Middle frontal gyrus (tissue), 1 donor: ENCODE results near the gene NCOA7.

ENCODE experiments used
- DNase-seq: peaks from one replicate; pipeline ENCODE4 v3.0.0-alpha.2; 2015; ENCODE audit warnings: low spot score; ENCODE audit errors: extremely low spot score

NCOA7 gene

DNA sequence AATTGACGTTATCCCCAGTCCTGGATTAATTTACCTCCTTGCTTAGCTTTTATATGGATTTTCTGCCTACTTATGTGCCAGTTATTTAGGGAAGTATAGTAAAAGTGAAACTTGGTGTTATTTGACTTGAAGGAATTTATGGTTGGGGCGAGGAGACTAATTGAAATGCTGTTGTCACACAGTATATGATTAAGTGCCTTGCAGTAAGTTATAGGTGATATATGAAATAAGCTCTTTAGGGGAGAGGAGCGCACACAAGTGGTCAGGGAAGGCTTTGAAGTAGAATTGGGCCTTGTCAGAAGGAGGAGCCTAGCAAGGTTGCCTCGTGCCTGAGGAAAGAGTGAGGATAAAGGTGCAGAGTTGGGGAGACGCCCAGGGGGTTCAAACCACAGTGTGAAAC lies 20.5 kb downstream of the NCOA7 start:
- no peak for DNase-seq

DNA sequence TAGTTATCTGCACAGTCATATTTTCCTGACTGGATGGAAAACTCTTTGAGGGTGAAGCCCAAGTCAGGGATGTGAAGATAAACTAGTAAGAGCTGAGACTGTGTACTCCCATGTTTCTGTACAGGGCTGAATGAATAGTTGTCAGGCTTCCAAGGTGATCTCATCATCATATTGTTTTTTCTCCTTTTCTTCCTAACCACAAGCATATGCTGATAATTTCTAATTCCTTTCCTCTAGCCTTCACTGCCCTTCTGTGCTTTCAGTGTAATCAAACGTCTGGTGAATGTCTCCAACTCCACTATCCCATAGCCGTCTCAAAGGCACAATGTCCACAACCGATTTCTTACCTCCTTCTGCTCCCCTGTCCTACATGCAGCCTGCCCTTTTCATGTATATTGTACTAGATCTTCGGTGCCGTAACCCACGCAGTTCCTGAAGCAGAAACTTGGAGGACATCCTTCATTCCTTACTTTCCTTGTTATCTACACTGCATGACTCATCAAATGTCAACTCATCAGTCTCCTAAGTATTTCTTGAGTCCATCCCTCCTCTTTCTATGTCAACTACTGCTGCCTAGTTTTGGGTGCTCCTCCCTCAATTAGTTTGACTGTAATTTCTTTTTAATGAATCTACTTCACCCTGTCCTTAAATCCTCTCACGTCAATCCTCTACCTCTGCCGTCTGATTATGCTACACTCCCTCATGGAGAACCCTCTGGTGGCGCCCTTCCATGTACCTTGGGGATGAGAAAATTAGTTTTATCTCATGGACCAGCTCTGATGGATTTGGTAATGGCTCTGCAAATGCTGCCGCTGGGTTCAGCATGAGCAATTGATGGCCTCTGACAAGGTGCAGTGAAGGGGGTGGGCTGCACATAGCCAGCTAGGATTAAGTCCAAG lies 21.9 kb downstream of the NCOA7 start:
- DNase-seq: no peak

DNA sequence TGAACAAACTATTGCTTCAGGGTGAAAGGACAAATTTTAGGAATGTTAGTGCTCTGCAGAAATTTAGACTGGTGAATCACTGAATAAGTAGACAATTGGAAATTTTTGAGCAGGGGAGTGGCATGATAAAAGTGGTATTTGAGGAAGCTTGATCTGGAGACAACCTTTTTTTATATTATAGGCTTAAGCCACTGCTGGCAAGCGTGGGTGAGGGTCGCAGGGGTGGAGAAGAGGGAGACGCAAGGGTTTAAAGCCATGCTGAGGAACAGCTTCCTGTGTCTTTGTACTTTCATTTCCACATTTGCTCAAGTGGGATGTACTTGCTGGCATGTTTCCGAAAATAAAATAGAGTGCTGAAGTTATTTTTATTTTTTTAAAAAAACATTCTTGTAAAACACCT lies 23.7 kb downstream of the NCOA7 start:
- no peak for DNase-seq

DNA sequence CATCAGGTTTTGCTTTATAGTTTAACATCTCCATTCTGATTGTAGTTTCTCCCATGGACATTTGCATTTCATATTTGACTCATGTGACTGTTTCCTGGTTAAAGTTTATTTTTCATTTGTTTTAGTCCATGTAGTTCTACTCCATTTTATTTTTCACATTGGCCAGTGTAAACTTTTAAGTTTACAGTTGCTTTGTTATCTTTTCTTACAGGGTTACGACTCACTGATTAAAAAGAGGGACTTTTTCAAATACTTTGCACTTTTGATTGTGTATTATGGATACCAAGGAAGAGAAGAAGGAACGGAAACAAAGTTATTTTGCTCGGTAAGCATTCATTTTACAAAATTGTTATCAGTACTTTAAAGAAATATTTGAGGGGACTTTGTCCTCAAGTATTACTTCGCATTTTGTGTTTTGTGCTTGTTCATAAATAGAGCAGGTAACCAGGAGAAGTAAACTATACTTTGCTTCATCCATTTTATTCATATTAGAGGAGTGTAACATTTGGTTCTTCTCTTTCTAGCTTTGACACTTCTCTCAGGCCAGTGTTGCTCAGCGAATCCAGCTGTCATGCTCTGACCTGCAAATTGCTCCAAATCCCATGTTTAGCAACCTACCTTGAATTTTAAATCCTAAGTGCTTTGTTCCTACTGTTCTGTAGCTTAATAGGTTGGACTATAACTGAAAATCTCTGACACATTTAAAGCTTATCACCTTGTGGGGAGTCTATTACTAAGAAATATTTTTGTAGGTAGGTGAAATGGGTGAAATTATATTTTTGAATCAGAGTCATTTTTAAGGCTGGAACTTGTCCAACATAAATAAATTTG lies 24.5 kb downstream of the NCOA7 start:
- DNase-seq: no peak

DNA sequence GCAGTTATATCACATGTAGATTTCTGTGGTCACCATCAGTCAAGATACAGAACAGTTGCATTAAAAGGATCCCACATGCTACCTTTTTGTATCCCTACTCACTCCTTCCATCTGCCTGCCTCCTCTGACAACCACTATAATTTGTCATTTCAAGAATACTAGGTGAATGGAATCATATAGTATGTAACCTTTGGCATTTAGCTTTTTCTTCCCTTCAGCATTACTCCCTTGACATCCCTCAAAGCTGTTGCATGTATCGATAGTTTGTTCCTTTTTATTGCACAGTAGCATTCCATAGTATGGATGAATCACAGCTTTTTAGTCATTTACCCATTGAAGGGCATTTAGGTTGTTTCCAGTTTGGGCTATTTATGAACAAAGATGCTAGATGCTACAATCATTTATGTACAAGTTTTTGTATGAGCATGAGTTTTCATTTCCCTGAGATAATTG lies 26.1 kb downstream of the NCOA7 start:
- DNase-seq: no peak

DNA sequence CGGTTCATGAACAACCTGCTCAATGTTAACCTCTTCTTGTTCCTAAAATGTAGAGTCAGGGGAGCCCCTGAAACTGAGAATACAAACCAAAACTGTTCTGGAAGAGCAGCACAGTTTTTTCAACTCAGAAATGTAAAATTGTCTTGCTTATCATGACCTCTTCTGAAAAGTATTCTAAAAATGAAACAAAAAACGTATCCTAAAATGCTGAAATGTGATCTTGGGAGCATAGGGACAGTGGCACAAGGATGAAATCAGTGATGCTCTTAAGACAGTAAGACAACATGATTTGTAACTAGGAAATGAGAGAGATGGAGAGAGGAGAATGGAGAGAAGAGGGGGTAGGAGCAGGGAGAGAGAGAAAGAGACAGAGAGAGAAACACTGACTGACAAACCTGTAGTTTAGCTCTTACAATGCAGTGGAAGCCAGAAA lies 27.5 kb downstream of the NCOA7 start:
- DNase-seq: no peak

DNA sequence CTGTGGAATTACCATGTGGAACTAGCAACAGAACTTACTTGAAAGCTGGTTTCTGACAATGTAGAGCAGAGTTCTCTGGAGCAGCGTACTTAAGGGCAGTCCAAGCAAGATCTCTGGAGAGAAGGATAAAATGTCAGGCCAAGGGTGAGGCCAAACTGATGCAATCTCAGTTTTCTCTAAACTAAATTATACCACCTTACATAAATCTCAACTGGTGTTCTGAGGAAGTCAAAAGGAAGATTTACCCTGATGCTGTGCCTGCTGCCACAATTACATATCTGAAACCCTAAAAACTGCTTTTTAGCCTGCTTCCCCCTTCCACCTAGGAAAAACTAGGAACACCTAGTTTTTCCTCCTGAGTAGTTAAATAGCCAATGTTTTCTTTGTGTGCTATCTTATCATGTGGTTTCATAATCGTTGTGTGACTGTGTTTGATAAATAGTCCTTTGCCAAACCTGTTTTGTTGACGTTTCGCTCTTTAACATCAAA lies 28.1 kb downstream of the NCOA7 start:
- no peak for DNase-seq

DNA sequence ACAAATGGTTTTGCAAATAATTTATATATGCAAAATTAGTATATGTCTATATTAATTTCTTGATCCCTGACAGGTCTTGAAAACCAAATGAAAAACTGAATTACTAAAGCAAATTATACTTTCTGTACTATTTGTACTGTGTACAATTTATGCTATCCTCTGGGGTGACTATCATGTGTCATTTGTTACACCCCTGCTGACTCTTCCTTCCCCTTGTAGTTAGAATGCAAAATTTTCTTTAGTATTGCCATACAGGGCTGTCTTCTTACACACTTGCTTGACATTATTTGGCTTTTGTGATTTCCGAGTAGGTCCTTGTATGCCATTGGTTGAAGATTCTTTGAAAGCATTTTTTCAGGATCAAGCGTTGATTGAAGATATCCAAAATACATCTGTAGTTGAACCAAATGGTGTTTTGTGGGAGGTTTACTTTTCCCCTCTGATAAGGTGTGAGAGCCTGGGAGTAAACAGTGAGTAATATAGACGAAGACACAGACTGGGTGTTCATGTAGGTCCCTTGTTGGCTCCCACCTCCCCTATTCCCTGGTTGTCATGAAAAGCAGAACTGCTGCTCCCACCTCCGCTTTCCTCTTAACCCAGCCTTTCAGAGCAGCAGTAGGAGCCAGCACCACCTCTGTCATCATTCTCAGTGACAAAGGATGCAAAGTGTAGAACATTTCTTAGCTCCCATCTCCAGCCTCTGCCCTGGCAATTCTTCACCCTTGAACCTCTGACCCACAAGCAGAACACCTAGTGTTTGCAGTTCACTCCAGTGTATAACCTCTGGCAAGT lies 29.0 kb downstream of the NCOA7 start:
- no peak for DNase-seq

DNA sequence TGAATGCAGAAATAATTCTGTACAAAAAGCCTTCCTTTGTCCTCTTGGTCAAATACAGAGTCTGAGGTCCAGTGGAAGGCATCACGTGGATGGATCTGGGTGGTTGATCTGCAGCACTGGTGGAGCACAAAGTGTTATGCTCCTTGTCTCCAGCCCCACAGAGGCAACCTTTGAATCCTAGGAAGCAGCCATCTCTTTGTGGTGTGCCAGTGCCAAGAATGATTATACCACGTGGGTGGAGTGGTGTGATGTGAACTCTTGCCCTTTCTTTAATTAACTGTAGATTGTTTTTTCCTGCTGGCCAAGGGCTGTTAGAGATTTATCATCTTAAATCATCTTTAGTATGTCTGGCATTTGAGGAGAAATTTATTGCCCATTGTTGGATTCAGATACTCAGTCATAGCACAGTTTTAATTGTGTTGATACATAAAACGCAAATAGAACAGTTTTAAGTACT lies 31.1 kb downstream of the NCOA7 start:
- no peak for DNase-seq

DNA sequence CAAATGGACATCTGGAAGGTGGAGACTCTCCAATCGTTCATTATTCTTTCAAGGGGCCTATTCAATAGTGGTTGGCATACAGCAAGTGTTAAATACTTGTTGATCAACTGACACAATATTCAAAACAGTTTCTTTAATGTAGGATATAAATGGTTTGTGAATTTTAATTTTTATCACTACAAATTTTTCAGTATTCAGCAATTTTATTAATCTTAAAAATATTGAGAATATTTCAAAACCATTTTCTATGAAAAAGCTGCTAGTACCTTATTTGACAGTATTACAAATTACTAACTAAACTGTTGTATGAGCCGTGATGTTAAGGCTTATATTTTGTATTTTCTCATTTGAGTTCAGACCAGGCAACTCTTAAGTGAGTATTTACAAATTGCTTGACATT lies 32.4 kb downstream of the NCOA7 start:
- DNase-seq: no peak

DNA sequence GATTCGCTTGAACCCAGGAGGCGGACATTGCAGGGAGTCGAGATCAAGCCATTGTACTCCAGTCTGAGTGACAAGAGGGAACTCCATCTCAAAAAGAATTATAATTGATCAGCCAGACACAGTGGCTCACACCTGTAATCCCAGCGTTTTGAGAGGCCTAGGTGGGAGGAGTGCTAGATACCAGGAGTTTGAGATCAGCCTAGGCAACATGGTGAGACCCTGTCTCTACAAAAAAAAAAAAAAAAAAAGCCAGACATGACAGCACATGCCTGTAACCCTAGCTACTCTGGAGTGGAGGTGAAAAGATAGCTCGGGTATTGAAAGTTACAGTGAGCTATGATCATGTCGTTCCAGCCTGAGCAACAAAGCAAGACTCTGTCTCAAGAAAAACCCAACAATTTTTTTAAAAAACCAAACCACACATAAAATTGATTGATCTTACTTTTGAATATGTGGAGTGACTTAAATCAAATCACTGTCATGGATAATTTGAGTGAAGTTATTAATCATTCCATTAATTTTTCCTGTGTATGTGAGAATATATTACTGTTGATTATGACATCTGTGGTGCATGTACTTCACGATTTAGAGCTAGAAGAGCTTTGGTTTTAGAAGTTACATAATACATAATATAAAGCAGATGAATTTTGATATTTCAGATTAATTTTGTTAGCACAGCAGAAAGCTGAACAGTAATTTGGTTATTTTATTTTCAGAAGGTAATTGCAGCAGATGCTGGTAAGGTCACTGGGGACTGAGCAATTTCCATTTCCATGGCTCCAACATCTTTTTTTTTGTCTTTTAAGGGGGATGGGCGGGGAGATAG lies 34.4 kb downstream of the NCOA7 start:
- DNase-seq: no peak

DNA sequence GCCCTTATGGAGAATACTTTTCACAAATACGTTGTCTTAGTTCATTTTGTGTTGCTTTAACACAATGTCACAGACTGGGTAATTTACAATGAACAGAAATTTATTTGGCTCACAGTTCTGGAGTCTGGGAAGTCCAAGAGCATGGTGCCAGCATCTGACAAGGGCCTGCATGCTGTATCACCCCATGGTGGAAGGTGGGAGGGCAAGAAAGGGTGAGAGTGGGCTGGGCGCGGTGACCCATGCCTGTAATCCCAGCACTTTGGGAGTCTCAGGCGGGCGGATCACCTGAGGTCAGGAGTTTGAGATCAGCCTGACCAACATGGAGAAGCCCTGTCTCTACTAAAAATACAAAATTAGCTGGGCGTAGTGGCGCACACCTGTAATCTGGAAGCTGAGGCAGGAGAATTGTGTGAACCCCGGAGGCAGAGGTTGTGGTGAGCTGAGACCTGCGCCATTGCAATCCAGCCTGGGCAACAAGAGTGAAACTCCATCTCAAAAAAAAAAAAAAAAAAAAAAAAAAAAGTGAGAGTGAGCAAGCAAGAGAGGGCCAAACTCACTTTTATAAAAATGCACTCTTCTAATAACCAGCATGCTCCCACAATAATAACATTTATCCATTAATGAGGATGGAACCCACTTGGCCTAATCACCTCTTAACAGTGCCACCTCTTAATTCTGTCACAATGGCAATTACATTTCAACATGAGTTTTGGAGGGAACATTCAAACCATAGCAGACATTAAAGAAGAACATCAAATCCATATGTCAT lies 36.1 kb downstream of the NCOA7 start:
- DNase-seq: no peak

DNA sequence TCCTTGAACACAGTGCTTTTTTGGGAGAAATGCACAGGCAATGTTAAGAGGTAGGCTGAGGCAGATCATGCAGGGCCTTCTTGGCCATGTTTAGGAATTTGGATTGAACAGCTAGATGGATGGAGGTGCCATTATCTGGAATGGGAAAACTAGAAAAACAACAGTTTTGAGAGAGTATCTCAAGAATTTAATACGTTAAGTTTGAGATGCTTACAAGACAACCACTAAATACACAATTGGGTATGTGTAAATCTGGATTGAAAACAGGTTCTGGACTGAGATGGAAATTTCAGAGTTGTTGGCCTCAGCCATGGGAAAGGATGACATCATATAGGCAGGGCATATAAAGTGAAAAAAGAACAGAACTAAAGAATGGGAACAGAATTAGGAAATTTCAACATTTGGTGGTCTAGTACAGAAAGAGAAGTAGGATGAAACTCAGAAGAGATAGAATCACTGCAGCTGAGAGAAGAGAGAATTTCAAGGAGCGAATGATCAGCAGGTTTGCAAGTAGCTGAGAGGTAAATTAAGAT lies 37.1 kb downstream of the NCOA7 start:
- DNase-seq: no peak

DNA sequence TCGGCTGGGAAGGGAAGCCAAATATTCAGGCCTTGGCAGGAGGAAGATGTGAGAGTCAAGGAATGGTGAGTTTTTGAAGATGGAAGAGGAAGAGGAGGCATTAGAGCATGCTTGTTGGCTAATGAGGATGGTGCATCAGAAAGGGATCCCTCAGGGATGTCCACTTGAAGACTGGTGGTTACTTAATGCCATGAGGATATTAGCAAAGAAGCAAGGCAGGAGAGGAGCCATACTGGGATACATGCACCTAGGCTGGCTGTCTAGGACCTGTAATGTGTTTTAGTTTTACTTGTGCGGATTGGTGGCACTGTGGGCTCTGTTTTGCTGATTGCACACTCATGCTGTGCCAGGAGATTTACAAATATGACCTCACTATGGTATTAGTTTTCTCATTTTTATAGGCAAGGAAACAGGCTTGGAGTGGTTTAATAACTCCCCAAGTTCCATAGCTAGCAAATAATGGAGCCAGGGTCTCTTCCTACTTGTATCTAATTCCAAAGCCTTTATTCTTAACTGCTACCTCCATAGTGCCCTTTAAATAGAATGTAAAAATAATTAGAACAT lies 37.8 kb downstream of the NCOA7 start:
- DNase-seq: no peak

DNA sequence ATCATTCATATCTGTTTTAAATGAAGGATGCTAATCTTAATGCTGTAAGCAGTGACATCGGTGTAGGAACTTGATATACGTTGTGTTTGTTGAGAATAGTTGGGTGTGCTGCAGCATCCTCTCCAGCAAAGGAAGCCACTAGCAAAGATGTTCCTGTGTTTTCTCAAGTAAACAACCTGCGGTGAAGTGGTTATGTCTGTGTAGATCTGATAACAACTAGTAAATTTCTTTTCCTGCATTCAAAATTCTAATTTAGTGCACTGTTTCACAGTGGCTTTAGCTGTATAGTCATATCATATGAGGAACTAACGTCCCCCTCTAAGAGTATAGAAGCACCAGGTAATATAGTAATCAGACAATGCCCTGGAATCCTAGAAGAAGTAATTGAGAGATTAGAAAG lies 38.7 kb downstream of the NCOA7 start:
- no peak for DNase-seq

DNA sequence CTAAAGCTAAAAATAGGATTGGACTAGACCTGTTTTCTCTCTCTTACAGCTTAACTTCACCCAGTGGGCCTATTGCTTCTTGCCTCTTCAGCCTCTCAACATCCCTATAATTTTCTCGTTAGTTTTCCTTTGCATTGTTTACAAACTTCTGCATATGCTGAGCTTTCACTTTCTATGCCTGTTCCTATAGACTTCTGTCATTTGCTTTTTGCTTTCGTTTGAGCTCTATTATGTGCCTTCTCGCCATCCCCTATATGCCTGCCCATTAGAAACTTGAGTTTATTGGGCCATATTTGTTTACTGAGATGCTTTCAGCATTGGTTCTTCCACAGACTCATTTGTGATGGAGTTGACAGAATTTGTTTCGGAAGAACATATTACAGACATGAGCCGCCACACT lies 40.9 kb downstream of the NCOA7 start:
- DNase-seq: no peak

DNA sequence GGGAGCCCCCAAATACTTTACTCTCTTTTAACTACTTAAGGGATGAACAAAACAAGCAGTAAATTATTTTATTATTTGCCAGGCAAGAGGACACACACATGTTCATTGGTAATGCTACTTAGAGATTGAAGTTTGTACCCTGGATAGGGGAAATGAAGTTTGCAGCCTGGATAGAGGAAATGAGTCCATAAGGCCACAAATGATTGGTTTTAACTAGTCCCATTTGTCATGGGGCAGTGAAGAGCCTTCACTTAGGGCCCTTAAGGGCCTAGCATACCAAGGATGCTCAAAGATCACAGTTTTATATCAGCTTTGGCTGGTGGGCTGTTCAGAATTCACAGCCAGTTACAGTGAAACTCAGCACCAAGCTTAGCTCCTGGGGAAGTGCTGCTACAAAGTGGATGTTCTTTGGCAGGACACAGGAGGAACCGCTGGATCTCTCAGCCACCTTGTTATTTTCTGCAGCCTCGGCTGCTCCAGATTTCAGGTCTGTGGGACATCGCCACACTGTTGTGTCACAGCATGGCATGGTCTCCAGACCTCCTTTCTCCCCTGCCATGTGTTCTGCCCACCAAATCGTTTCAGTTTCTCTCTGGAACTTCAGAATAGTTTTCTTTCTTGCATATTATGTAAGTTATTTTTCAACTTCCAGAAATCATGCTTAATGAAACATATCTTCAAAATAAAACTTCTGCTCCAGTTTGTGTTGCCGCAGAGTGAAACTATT lies 41.8 kb downstream of the NCOA7 start:
- no peak for DNase-seq

DNA sequence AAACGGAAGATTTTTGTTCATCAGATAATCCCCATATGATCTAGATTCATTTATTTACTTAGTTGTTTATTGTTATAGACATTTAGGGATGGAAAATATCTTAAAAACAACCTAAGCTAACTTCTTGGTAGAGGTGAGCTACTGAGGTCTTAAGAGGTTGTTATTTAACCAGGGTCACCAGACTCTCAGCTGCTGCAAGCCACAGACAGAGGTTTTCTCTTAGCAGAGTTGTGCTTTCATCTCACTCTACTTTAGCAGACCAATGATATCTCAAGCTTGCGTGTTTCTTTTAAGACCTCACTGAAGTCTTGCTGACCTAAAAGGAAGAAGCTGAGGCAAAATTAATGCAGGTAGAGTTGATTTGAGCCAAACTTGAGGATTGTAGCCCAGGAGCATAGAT lies 43.6 kb downstream of the NCOA7 start:
- no peak for DNase-seq
